A549 (cell line): ENCODE measurements around the gene LRP5. TPM values are rescaled to one million over a fixed set of nuclear protein-coding genes. Genes with fewer than 3 reads are reported as not detected.

Source experiments
- ATAC-seq, 2 experiments: fragments of 200-7000 bp in 1 of 2; fragments of >200 bp in 1 of 2; cut with Nextera tagmentation in 1 of 2; cut with Tn5 transposase in 1 of 2; 3 replicates each; pipeline versions ENCODE4 v1.8.0 to v1.9.1; 2018 to 2020; ENCODE audit warnings: mild to moderate bottlenecking in 1 of 2, moderate library complexity in 1 of 2
- CTCF ChIA-PET: fragments of 300-600 bp; sonication (Branson Sonifier 250); formaldehyde crosslinking; extraction: SDS; loops from one replicate; lab custom pipeline; 2021; ENCODE audit warnings: antibody characterized with exemption, inconsistent platforms; lab: Yijun Ruan, JAX
- POLR2A ChIA-PET: fragments of 350-600 bp; formaldehyde crosslinking; extraction: SDS; loops from one replicate; lab custom pipeline; 2021; ENCODE audit warnings: antibody characterized with exemption, inconsistent platforms; lab: Yijun Ruan, JAX
- DNase-seq, 2 experiments: peaks; one replicate each; pipeline versions ENCODE4 v3.0.0 to v3.0.0-alpha.2; 2011 to 2016; ENCODE audit warnings: low read depth in 1 of 2, low spot score in 1 of 2
- FAIRE-seq: peaks from 2 replicates; lab custom pipeline; 2011; peaks lifted over from hg19 to GRCh38; lab: Jason Lieb, UNC
- H3K27ac ChIP-seq, 2 experiments: fragments of >200 bp; sonication (Bioruptor Twin); formaldehyde crosslinking; 3 replicates each; pipeline ENCODE4 v1.5.1; 2016 to 2017
- H3K4me1 ChIP-seq: fragments of >200 bp; sonication (Bioruptor Twin); formaldehyde crosslinking; 3 replicates; pipeline ENCODE4 v1.6.1; 2016
- H3K4me2 ChIP-seq: fragments of >200 bp; sonication (Bioruptor Twin); formaldehyde crosslinking; 3 replicates; pipeline ENCODE4 v1.6.1; 2016
- H3K4me3 ChIP-seq: fragments of >200 bp; sonication (Bioruptor Twin); formaldehyde crosslinking; 3 replicates; pipeline ENCODE4 v1.5.1; 2016
- H3K9me3 ChIP-seq: fragments of >200 bp; sonication (Bioruptor Twin); formaldehyde crosslinking; 3 replicates; pipeline ENCODE4 v1.6.1; 2016
- CBX2 ChIP-seq: fragments of 200-600 bp; sonication (generic); IDR thresholded peaks from 2 replicates; pipeline ENCODE4 v1.6.1; 2016; ENCODE audit warnings: low read depth, mild to moderate bottlenecking, borderline replicate concordance
- CHD2 ChIP-seq: fragments of 150-350 bp; IDR thresholded peaks from 2 replicates; pipeline ENCODE4 v1.6.1; 2014; ENCODE audit warnings: low read length; ENCODE audit not compliant: partially characterized antibody
- CHD4 ChIP-seq: fragments of 200-600 bp; sonication (generic); IDR thresholded peaks from 2 replicates; pipeline ENCODE4 v1.6.1; 2016; ENCODE audit warnings: antibody characterized with exemption, mild to moderate bottlenecking, borderline replicate concordance
- EHF ChIP-seq: fragments of 250-450 bp; sonication (Bioruptor Pico); IDR thresholded peaks from 2 replicates; pipeline ENCODE4 v1.5.0; 2020; ENCODE audit warnings: mild to moderate bottlenecking
- ESRRA ChIP-seq: fragments of 150-350 bp; IDR thresholded peaks from 2 replicates; pipeline ENCODE4 v1.6.1; 2014; ENCODE audit warnings: mild to moderate bottlenecking, low read length, borderline replicate concordance
- FOSL2 ChIP-seq, 2 experiments: fragments of 450-650 bp in 1 of 2; fragments of >200 bp in 1 of 2; sonication (Bioruptor Twin) in 1 of 2; formaldehyde crosslinking; IDR thresholded peaks; 2 replicates each; pipeline versions ENCODE4 v1.5.0 to v1.6.1; 2016 to 2020; ENCODE audit warnings: mild to moderate bottlenecking in 1 of 2, moderate library complexity in 1 of 2
- FOXS1 ChIP-seq: fragments of 250-450 bp; sonication (Bioruptor Pico); IDR thresholded peaks from 2 replicates; pipeline ENCODE4 v1.5.0; 2020; ENCODE audit warnings: mild to moderate bottlenecking, moderate library complexity
- GATA3 ChIP-seq: IDR thresholded peaks from 2 replicates; pipeline ENCODE4 v1.6.1; 2012; ENCODE audit warnings: borderline replicate concordance
- HOXB13 ChIP-seq: fragments of 250-450 bp; sonication (Bioruptor Pico); IDR thresholded peaks from 2 replicates; pipeline ENCODE4 v1.5.0; 2020; ENCODE audit warnings: low read depth, mild to moderate bottlenecking, moderate library complexity
- HOXB5 ChIP-seq: fragments of 250-450 bp; sonication (Bioruptor Pico); IDR thresholded peaks from 2 replicates; pipeline ENCODE4 v1.5.0; 2020; ENCODE audit warnings: mild to moderate bottlenecking, moderate library complexity
- JUNB ChIP-seq: fragments of >200 bp; sonication (Bioruptor Twin); formaldehyde crosslinking; IDR thresholded peaks from 2 replicates; pipeline ENCODE4 v1.6.1; 2016
- NFE2L2 ChIP-seq: fragments of 150-350 bp; conservative IDR thresholded peaks from 2 replicates; pipeline ENCODE4 v1.6.1; 2014; ENCODE audit warnings: low read length
- PHF8 ChIP-seq: fragments of 200-600 bp; sonication (generic); IDR thresholded peaks from 2 replicates; pipeline ENCODE4 v1.6.1; 2016; ENCODE audit warnings: low read depth, mild to moderate bottlenecking, antibody characterized with exemption, moderate library complexity, borderline replicate concordance
- RAD21 ChIP-seq, 2 experiments: fragments of >200 bp in 1 of 2; sonication (Bioruptor Twin) in 1 of 2; formaldehyde crosslinking in 1 of 2; IDR thresholded peaks in 1 of 2; conservative IDR thresholded peaks in 1 of 2; 2 replicates in 1 of 2; 3 replicates in 1 of 2; pipeline ENCODE4 v1.6.1; 2012 to 2018; ENCODE audit warnings: inconsistent platforms in 1 of 2
- ZSCAN20 ChIP-seq: fragments of 250-450 bp; sonication (Bioruptor Pico); IDR thresholded peaks from 2 replicates; pipeline ENCODE4 v1.8.0; 2022; ENCODE audit warnings: mild to moderate bottlenecking, moderate library complexity
- WGBS: methylation state at CpG from one replicate; pipeline ENCODE4 v1.1.6; 2017; ENCODE audit errors: missing lambda C conversion rate; 5-methylcytosine and 5-hydroxymethylcytosine counted together
- polyA plus RNA-seq, 4 experiments: library from polyadenylated mRNA; depleted of rRNA in 3 of 4; stranded (reverse); fragments of >200 nt; fragmentation: RNase III in 1 of 4; extraction: RNeasy Plus Mini Kit Qiagen cat#74134 plus additional on column Dnase treatment in 1 of 4; gene quantifications; 2 replicates in 3 of 4; 3 replicates in 1 of 4; pipeline ENCODE4 v1.2.3, GENCODE V29; 2011 to 2017
- TF ChIP-seq, protein P1 (sequence below): fragments of 200-600 bp; sonication (generic); IDR thresholded peaks from 2 replicates; pipeline ENCODE4 v1.6.1; 2016; ENCODE audit warnings: antibody characterized with exemption, mild to moderate bottlenecking, moderate library complexity
- TF ChIP-seq, protein P2 (sequence below): fragments of 250-450 bp; sonication (Bioruptor Pico); IDR thresholded peaks from 2 replicates; pipeline ENCODE4 v1.5.0; 2021; ENCODE audit warnings: mild to moderate bottlenecking, moderate library complexity, borderline replicate concordance
- TF ChIP-seq, protein P3 (sequence below): IDR thresholded peaks from 2 replicates; pipeline ENCODE4 v1.6.1; 2012
- TF ChIP-seq, protein P4 (sequence below): fragments of >200 bp; sonication (Bioruptor Twin); formaldehyde crosslinking; IDR thresholded peaks from 3 replicates; pipeline ENCODE4 v1.5.1; 2016
- TF ChIP-seq, protein P5 (sequence below): fragments of >200 bp; sonication (Bioruptor Twin); formaldehyde crosslinking; IDR thresholded peaks from 3 replicates; pipeline ENCODE4 v1.6.1; 2016
- TF ChIP-seq, protein P6 (sequence below): fragments of 150-350 bp; IDR thresholded peaks from 2 replicates; pipeline ENCODE4 v1.6.1; 2014; ENCODE audit warnings: low read depth, mild to moderate bottlenecking, low read length

Gene LRP5
- polyA plus RNA-seq, 2 of the 4 experiments (the other 2 are of a cell fraction): 10.9 to 32.3 TPM

DNA sequence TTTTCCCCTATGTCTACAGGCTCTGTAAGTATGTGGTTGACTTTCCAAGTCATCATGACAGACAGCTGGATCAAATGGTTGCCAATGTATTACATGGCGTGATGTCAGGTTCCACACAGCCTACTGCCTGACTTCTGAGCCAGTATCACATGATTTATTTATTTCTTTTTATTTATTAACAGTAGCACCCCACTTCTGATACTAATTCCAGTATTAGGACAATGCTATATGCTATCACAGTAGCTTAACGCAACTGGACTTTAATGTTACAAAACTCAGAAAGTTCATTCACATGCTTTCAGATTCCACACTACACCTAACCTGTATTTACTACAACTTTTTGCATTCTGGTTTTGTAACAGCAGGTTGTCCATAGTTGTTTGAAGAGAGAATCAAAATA is 22.9 kb upstream of the LRP5 start:
- FAIRE-seq: no peak
- no peak overlapping the region for H3K4me3 ChIP-seq
- no peak overlapping the region for H3K4me2 ChIP-seq
- WGBS: 53% methylated on average over 2 of the region's 2 CpGs
- no peak for DNase-seq
- CTCF ChIA-PET: interaction anchor here (1.3 to 9.2 kb wide), 4 partner anchors 9 to 32 kb away, joined by 3 to 78 read pairs (median 8); partner anchors contain the start of gene C11orf24
- TF ChIP-seq CHD2: no peak
- no peak for TF ChIP-seq FOSL2 (IDR thresholded peaks at IDR 0.05)
- TF ChIP-seq FOSL2 (CRISPR knock-in tag; IDR thresholded peaks at IDR 0.05): no peak
- no peak for TF ChIP-seq NFE2L2
- TF ChIP-seq, protein P1, sequence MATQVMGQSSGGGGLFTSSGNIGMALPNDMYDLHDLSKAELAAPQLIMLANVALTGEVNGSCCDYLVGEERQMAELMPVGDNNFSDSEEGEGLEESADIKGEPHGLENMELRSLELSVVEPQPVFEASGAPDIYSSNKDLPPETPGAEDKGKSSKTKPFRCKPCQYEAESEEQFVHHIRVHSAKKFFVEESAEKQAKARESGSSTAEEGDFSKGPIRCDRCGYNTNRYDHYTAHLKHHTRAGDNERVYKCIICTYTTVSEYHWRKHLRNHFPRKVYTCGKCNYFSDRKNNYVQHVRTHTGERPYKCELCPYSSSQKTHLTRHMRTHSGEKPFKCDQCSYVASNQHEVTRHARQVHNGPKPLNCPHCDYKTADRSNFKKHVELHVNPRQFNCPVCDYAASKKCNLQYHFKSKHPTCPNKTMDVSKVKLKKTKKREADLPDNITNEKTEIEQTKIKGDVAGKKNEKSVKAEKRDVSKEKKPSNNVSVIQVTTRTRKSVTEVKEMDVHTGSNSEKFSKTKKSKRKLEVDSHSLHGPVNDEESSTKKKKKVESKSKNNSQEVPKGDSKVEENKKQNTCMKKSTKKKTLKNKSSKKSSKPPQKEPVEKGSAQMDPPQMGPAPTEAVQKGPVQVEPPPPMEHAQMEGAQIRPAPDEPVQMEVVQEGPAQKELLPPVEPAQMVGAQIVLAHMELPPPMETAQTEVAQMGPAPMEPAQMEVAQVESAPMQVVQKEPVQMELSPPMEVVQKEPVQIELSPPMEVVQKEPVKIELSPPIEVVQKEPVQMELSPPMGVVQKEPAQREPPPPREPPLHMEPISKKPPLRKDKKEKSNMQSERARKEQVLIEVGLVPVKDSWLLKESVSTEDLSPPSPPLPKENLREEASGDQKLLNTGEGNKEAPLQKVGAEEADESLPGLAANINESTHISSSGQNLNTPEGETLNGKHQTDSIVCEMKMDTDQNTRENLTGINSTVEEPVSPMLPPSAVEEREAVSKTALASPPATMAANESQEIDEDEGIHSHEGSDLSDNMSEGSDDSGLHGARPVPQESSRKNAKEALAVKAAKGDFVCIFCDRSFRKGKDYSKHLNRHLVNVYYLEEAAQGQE: no peak
- TF ChIP-seq ESRRA: no peak
- no peak for TF ChIP-seq PHF8
- no peak for TF ChIP-seq HOXB5
- TF ChIP-seq, protein P2, sequence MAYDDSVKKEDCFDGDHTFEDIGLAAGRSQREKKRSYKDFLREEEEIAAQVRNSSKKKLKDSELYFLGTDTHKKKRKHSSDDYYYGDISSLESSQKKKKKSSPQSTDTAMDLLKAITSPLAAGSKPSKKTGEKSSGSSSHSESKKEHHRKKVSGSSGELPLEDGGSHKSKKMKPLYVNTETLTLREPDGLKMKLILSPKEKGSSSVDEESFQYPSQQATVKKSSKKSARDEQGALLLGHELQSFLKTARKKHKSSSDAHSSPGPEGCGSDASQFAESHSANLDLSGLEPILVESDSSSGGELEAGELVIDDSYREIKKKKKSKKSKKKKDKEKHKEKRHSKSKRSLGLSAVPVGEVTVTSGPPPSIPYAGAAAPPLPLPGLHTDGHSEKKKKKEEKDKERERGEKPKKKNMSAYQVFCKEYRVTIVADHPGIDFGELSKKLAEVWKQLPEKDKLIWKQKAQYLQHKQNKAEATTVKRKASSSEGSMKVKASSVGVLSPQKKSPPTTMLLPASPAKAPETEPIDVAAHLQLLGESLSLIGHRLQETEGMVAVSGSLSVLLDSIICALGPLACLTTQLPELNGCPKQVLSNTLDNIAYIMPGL: no peak
- no peak for TF ChIP-seq FOXS1 (CRISPR knock-in tag)
- TF ChIP-seq, protein P3, sequence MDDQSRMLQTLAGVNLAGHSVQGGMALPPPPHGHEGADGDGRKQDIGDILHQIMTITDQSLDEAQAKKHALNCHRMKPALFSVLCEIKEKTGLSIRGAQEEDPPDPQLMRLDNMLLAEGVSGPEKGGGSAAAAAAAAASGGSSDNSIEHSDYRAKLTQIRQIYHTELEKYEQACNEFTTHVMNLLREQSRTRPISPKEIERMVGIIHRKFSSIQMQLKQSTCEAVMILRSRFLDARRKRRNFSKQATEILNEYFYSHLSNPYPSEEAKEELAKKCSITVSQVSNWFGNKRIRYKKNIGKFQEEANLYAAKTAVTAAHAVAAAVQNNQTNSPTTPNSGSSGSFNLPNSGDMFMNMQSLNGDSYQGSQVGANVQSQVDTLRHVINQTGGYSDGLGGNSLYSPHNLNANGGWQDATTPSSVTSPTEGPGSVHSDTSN: no peak
- TF ChIP-seq EHF (CRISPR knock-in tag): no peak
- TF ChIP-seq JUNB: no peak
- no peaks in the 10 kb centered on the region for H3K4me1 ChIP-seq
- POLR2A ChIA-PET: no interaction called here
- peaks cover 18% of the 10 kb centered on the region for H3K9me3 ChIP-seq
- H3K27ac ChIP-seq: no peak overlapping the region
- no peak for ATAC-seq

DNA sequence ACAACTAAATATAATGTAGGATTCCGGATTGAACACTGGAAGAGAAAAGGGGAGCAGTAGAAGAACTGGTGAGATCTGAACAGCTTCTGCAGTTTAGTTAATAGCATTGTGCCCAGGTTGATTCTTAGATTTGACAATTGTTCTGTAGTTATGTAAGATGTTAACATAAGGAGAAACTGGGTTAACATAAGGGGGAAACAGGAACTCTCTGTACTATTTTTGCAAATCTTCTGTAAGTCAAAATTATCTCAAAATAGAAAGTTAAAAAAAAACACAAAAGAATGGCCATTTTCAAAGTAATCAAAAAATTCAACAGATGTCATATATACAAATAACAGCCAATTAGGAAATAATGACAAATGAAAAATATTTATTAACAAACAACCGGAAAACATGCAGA is 18.7 kb upstream of the LRP5 start:
- Histone ChIP-seq H3K4me2 (no peak overlapping the region), H3K27ac (no peak overlapping the region), H3K9me3 (peaks cover 14% of the 10 kb centered on the region), H3K4me3 (no peak overlapping the region), H3K4me1 (peaks cover 15% of the 10 kb centered on the region)
- WGBS: 77% methylated on average over 2 of the region's 2 CpGs
- DNase-seq (no peak), ATAC-seq (no peak), FAIRE-seq (no peak)
- CTCF ChIA-PET: interaction anchor here (0.6 to 1.1 kb wide), 3 partner anchors 36 to 84 kb away, joined by 3 read pairs; no protein-coding TSS in a partner anchor
- TF ChIP-seq HOXB13 (CRISPR knock-in tag): no peak
- no peak for TF ChIP-seq RAD21 (conservative IDR thresholded peaks at IDR 0.05 in 1 of 2, IDR thresholded peaks at IDR 0.05 in 1 of 2)
- TF ChIP-seq, protein P4, sequence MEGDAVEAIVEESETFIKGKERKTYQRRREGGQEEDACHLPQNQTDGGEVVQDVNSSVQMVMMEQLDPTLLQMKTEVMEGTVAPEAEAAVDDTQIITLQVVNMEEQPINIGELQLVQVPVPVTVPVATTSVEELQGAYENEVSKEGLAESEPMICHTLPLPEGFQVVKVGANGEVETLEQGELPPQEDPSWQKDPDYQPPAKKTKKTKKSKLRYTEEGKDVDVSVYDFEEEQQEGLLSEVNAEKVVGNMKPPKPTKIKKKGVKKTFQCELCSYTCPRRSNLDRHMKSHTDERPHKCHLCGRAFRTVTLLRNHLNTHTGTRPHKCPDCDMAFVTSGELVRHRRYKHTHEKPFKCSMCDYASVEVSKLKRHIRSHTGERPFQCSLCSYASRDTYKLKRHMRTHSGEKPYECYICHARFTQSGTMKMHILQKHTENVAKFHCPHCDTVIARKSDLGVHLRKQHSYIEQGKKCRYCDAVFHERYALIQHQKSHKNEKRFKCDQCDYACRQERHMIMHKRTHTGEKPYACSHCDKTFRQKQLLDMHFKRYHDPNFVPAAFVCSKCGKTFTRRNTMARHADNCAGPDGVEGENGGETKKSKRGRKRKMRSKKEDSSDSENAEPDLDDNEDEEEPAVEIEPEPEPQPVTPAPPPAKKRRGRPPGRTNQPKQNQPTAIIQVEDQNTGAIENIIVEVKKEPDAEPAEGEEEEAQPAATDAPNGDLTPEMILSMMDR: no peak
- TF ChIP-seq GATA3: no peak
- no peak for TF ChIP-seq CBX2
- TF ChIP-seq, protein P5, sequence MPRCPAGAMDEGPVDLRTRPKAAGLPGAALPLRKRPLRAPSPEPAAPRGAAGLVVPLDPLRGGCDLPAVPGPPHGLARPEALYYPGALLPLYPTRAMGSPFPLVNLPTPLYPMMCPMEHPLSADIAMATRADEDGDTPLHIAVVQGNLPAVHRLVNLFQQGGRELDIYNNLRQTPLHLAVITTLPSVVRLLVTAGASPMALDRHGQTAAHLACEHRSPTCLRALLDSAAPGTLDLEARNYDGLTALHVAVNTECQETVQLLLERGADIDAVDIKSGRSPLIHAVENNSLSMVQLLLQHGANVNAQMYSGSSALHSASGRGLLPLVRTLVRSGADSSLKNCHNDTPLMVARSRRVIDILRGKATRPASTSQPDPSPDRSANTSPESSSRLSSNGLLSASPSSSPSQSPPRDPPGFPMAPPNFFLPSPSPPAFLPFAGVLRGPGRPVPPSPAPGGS: no peak
- no peak for TF ChIP-seq ESRRA
- TF ChIP-seq CHD4: no peak
- no peak for TF ChIP-seq ZSCAN20 (CRISPR knock-in tag)
- TF ChIP-seq, protein P6, sequence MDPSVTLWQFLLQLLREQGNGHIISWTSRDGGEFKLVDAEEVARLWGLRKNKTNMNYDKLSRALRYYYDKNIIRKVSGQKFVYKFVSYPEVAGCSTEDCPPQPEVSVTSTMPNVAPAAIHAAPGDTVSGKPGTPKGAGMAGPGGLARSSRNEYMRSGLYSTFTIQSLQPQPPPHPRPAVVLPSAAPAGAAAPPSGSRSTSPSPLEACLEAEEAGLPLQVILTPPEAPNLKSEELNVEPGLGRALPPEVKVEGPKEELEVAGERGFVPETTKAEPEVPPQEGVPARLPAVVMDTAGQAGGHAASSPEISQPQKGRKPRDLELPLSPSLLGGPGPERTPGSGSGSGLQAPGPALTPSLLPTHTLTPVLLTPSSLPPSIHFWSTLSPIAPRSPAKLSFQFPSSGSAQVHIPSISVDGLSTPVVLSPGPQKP: no peak
- TF ChIP-seq, all 56 proteins: peak for 0
- POLR2A ChIA-PET: no interaction called here
